Muscle of leg (tissue), 11 donors: Measurements from ENCODE around the gene AVP. TPM values are rescaled to one million over a fixed set of nuclear protein-coding genes. Genes with fewer than 3 reads are reported as not detected.

Experiments used
- DNase-seq: peaks from one replicate; pipeline ENCODE4 v3.0.0; 2013
- H3K27ac ChIP-seq: one replicate; pipeline ENCODE4 v1.5.1; 2013; ENCODE audit warnings: mild to moderate bottlenecking, low read length, control low read depth
- H3K27me3 ChIP-seq: one replicate; pipeline ENCODE4 v1.6.1; 2013; ENCODE audit warnings: low read length; ENCODE audit not compliant: control insufficient read depth, insufficient read depth
- H3K36me3 ChIP-seq: one replicate; pipeline ENCODE4 v1.6.1; 2013; ENCODE audit warnings: low read length; ENCODE audit not compliant: control insufficient read depth, insufficient read depth
- H3K4me1 ChIP-seq: one replicate; pipeline ENCODE4 v1.6.1; 2013; ENCODE audit warnings: low read length; ENCODE audit not compliant: control insufficient read depth, insufficient read depth
- H3K4me3 ChIP-seq: one replicate; pipeline ENCODE4 v1.5.1; 2013; ENCODE audit warnings: low read length, control low read depth
- H3K9me3 ChIP-seq: replicated peaks from 2 replicates; pipeline ENCODE4 v1.6.1; 2013; ENCODE audit warnings: low read depth, low read length; ENCODE audit not compliant: control insufficient read depth
- WGBS: methylation state at CpG from one replicate; pipeline ENCODE4 v1.1.5; 2013; ENCODE audit warnings: missing lambda C conversion rate; ENCODE audit not compliant: insufficient coverage; 5-methylcytosine and 5-hydroxymethylcytosine counted together
- polyA plus RNA-seq, 8 donors: library from polyadenylated mRNA; unstranded; fragments of 120-200 nt; gene quantifications; one replicate each; pipeline versions ENCODE4 v1.2.1 to v1.2.3, GENCODE V29; 2013; ENCODE audit warnings: inconsistent platforms in 1 of 8, low replicate concordance in 1 of 8; ENCODE audit not compliant: insufficient read length in 8 of 8, insufficient read depth in 1 of 8
- total RNA-seq: library from RNA; stranded (reverse); fragments of 120-200 nt; gene quantifications from one replicate; pipeline ENCODE4 v1.2.4, GENCODE V29; 2013

Gene AVP
- total and polyA plus RNA-seq, 9 donors, result 0.18 to 0.53 (median 0.32) TPM; not detected in 5

DNA sequence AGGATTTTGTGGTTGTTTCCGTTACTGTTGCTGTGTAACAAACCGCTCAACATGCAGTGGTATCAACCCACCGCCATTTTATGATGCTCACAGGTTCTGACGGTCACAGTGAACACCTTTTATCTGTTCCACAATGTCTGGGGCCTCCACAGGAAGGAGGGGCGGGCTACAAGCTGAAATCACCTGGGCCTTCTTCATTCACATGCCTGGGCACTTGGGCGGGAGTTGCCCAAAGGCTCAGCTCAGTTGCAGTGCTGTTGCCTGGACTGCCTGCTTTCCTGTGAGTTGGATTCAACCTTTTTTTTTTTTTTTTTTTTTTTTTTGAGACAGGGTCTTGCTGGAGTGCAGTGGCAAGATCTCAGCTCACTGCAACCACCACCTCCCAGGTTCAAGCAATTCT lies 16.7 kb upstream of the AVP start:
- Histone ChIP-seq H3K36me3 (no peaks in the 10 kb centered on the region), H3K4me1 (no peaks in the 10 kb centered on the region), H3K27me3 (no peaks in the 10 kb centered on the region), H3K4me3 (no peak overlapping the region), H3K27ac (no peak overlapping the region), H3K9me3 (no peaks in the 10 kb centered on the region)
- WGBS, result 81% methylated on average over 3 of the region's 6 CpGs
- no peak for DNase-seq

DNA sequence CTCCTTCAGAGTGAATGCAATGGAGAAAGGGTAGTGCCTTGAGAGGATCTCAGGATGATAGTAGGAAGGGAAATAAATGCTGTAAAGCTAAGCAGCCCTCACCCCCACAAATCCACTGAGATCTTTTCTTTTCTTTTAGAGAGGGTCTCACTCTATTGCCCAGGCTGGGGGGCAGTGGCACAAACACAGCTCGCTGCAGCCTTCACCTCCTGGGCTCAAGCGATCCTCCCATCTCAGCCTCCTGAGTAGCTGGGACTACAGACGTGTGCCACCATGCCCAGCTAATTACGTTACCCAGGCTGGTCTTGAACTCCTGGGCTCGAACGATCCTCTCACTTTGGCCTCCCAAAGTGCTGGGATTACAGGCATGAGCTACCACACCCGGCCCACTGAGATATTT lies 16.0 kb upstream of the AVP start:
- no peak overlapping the region for H3K27ac ChIP-seq
- no peak overlapping the region for H3K4me3 ChIP-seq
- no peaks in the 10 kb centered on the region for H3K27me3 ChIP-seq
- 94% methylated on average over 7 of the region's 7 CpGs for WGBS
- H3K9me3 ChIP-seq, result no peaks in the 10 kb centered on the region
- H3K4me1 ChIP-seq, result no peaks in the 10 kb centered on the region
- DNase-seq, result no peak
- H3K36me3 ChIP-seq, result no peaks in the 10 kb centered on the region

DNA sequence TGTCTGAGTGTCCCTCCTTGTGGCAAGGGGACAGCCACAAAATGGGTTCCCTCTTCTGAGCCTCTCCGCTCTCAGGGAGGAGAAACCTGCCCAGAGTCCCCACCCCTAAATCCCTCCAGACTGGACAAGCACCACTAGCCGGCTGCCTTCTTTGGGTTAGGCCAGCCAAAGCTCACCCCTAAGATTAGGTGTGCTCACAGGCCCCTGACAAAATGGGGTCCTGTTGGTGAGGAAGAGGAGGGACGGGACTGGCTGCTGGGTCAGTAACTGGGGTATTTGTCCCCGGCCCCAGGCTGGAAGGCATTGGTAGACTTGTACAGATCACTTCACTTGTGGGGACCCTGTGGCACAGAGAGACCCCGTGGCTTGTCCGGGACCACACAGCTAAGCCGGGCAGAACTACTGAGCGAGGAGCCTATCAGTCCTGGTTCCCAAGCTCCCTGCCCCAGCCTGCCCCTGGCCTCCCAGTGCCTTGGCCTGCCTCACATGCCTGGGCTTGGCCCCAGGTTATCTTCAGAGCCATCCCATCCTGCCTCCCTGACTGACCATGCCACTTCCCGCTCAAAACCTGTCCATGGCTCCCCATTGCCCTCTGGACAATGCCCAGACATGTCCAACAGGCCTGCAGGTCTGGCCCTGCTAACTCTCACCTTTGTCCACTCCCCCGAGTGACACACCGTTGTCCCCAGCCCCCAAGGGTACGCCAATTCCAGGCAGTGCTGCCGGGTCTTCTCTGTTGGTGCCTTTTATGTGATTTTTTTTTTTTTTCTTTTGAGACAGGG lies 10.5 kb upstream of the AVP start:
- H3K36me3 ChIP-seq, result no peaks in the 10 kb centered on the region
- no peak overlapping the region for H3K4me3 ChIP-seq
- no peaks in the 10 kb centered on the region for H3K9me3 ChIP-seq
- 84% methylated on average over 8 of the region's 13 CpGs for WGBS
- H3K27me3 ChIP-seq, result peaks cover 34% of the 10 kb centered on the region
- DNase-seq, result no peak
- H3K27ac ChIP-seq, result no peak overlapping the region
- H3K4me1 ChIP-seq, result peaks cover 3% of the 10 kb centered on the region

DNA sequence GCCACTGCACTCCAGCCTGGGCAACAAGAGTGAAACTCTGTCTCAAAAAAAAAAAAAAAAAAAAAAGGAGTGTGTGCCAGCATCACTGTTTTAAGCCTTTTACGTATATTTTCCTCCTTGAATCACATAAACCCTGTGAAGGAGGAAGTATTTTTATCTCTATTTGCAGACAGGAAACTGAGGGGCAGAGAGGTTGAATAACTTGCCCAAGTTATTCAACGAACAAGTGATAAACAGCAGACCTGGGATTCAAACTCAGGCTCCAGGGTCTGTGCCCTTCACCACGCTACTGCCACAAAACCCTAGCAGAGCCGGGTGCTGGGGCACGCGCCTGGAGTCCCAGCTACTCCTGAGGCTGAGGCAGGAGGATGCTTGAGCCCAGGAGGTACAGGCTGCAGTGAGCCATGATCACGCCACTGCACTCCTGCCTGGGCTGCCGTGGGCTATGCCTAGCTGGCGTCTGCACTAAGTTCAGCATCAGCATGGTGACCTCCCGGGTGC lies 9.4 kb upstream of the AVP start:
- DNase-seq, result no peak
- WGBS, result 61% methylated on average over 9 of the region's 10 CpGs
- Histone ChIP-seq H3K27me3 (peaks cover 35% of the 10 kb centered on the region), H3K4me3 (no peak overlapping the region), H3K27ac (no peak overlapping the region), H3K36me3 (no peaks in the 10 kb centered on the region), H3K4me1 (peaks cover 3% of the 10 kb centered on the region), H3K9me3 (no peaks in the 10 kb centered on the region)

DNA sequence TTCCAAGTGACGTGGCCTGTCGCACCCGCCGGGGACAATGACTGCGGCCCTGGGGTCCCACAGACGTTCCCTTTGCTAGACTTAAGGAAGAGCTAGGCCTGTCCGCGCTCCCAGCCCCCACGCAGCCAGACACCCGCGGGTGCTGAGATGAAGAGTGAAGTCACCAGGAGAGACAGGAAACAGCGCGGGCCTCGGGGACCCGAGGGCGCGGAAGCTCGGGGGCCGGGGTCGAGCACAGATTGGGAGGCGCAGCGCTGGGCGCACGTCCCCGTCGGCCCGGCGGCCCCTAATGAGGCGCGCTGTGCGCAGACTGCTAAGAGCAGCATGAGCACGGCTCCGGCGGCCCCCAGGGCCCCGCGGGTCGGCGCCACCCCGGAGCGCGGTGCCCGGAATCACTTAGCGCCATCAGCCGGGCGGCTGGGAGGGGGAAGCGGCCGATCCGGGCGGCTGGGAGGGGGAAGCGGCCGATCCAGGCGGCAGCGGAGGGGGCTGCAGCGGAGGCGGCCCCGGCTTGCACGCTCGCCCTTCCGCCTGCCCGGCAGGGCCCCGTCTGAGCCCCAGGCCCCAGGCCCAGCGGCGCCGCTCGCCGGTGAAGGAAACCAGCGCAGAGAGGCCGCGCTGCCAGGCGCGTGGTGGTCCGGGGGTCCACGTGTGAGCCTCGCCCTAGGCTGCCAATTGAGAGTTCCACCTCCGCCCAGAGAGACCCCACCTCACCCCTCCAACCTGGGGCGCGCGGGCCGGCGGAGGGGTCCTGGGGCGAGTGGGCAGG lies 8.3 kb upstream of the AVP start:
- Histone ChIP-seq H3K27ac (no peak overlapping the region), H3K4me1 (peaks cover 3% of the 10 kb centered on the region), H3K36me3 (no peaks in the 10 kb centered on the region), H3K4me3 (peak overlapping the region; percentile 31), H3K9me3 (no peaks in the 10 kb centered on the region), H3K27me3 (peaks cover 38% of the 10 kb centered on the region)
- DNase-seq, result peak; percentile 72
- 2% methylated on average over 60 of the region's 81 CpGs for WGBS

DNA sequence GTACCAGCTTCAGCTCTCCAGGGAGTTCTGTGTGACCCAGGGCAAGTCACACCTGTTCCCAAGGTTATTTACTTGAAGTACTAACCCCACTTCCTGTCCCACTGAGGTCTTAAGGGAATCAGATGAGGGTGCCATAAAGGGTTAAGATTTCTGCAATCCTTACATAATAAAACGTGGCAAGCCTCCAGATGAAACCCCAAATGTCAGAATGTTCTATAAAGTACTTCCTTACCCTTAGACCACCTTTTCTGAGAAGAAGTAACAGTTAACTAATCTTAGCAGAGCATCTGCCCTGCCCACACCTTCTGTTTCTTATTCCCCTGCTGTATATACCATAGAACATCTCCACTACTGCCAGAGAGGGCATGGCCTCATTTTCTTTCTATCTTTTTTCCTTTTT lies 6.0 kb upstream of the AVP start:
- Histone ChIP-seq H3K4me1 (peaks cover 3% of the 10 kb centered on the region), H3K4me3 (no peak overlapping the region), H3K36me3 (no peaks in the 10 kb centered on the region), H3K27me3 (peaks cover 41% of the 10 kb centered on the region), H3K27ac (no peak overlapping the region), H3K9me3 (no peaks in the 10 kb centered on the region)
- DNase-seq, result no peak
- no CpG with 5 or more reads among the region's 1 CpG for WGBS

DNA sequence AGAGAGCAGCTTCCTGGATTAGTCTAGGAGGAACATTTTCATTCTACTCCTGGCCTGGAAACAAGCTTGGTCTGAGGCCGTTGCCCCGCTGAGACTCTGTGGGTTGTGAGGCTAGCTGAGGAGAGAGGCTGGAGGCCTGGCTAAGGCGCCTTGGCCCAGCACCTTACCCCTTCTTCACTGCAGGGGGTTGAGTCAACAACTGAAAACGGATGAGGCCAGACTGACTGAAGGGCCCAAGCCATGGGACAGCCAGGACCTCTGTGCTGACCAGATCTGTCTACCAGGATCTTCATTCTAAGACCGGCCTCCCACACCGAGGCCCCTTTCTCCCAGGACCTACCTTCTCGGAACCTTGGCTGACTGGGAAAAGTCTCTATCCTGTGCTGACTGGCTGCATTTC lies 3.5 kb upstream of the AVP start:
- WGBS, result 71% methylated on average over 5 of the region's 7 CpGs

DNA sequence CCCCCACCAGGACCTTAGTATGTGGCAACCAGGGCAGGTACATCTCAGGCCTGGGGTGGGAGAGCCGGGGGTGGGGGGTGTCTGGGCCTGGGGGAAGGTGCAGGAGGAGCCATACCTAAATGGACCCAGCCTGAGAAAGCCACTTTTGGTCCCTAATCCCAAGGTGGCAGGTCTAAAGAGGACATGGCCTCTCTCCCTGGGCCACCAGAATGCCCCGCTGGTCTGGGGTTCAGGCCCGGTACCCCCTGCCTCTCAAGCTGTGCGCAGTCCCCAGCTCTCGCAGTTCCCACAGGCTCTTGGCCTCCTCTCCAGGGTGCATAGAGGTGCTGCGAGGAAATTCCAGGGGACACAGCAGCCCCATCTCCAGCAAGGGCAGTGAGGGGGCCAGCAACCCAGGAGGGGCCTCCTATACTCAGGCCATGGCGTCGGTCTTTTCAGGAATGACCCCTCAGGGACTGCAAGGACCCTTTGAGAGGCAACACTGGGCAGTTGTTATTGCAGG lies 1.1 kb upstream of the AVP start:
- Histone ChIP-seq H3K4me1 (peaks cover 8% of the 10 kb centered on the region), H3K4me3 (no peak overlapping the region), H3K27me3 (peaks cover 51% of the 10 kb centered on the region), H3K36me3 (no peaks in the 10 kb centered on the region), H3K9me3 (no peaks in the 10 kb centered on the region), H3K27ac (no peak overlapping the region)
- DNase-seq, result no peak
- 88% methylated on average over 7 of the region's 8 CpGs for WGBS

More for the DNA sequence above, 3.5 kb upstream of the AVP start:
- Histone ChIP-seq H3K27me3 (peaks cover 49% of the 10 kb centered on the region), H3K9me3 (no peaks in the 10 kb centered on the region), H3K27ac (no peak overlapping the region), H3K4me3 (no peak overlapping the region), H3K36me3 (no peaks in the 10 kb centered on the region), H3K4me1 (peaks cover 3% of the 10 kb centered on the region)
- no peak for DNase-seq

DNA sequence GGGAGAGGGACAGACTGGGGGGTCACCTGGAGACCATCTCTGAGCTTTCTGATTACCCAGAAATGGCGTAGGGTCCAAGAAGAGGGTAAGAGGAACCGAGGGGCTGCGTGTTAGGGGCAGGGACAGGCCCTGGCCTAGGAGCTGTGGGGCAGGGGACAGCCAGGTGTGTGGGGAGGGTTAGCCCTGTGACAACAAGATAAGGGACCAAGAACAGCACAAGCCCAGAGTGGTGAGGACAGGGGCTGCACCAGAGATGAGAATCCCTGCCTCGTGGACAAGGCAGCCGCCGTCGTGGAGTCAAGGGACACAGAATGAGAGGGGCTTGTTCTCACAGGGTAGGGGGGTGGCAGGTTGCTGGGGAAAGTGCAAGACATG lies 449 bp upstream of the AVP start:
- Histone ChIP-seq H3K36me3 (no peaks in the 10 kb centered on the region), H3K27me3 (peaks cover 55% of the 10 kb centered on the region), H3K4me3 (no peak overlapping the region), H3K27ac (no peak overlapping the region), H3K9me3 (no peaks in the 10 kb centered on the region), H3K4me1 (peaks cover 8% of the 10 kb centered on the region)
- WGBS, result 76% methylated on average over 7 of the region's 7 CpGs
- no peak for DNase-seq
